Endodermal cell (in vitro differentiated cells): ENCODE measurements around the gene ABHD8. TPM values are rescaled to one million over a fixed set of nuclear protein-coding genes. Genes with fewer than 3 reads are reported as not detected.

Experiments used
- DNase-seq: peaks from one replicate; pipeline ENCODE4 v3.0.0-alpha.2; 2017
- H3K27ac ChIP-seq: 2 replicates; pipeline ENCODE4 v1.5.1; 2013; ENCODE audit warnings: mild to moderate bottlenecking, low read depth, low read length, moderate library complexity
- H3K27me3 ChIP-seq: 2 replicates; pipeline ENCODE4 v1.6.1; 2013; ENCODE audit warnings: mild to moderate bottlenecking, low read length, moderate library complexity; ENCODE audit not compliant: insufficient read depth, control insufficient read depth, poor library complexity, severe bottlenecking
- H3K36me3 ChIP-seq: 2 replicates; pipeline ENCODE4 v1.7.0; 2013; ENCODE audit warnings: mild to moderate bottlenecking, low read length, moderate library complexity; ENCODE audit not compliant: control insufficient read depth, insufficient read depth
- H3K4me1 ChIP-seq: one replicate; pipeline ENCODE4 v1.7.0; 2013; ENCODE audit warnings: low read length; ENCODE audit not compliant: control insufficient read depth, insufficient read depth
- H3K4me3 ChIP-seq: 2 replicates; pipeline ENCODE4 v1.5.1; 2013; ENCODE audit warnings: mild to moderate bottlenecking, low read length, moderate library complexity
- H3K9ac ChIP-seq: 2 replicates; pipeline ENCODE4 v1.6.1; 2013; ENCODE audit warnings: mild to moderate bottlenecking, low read length, moderate library complexity; ENCODE audit not compliant: poor library complexity, severe bottlenecking; ENCODE audit errors: extremely low read depth
- H3K9me3 ChIP-seq: 2 replicates; pipeline ENCODE4 v1.6.1; 2013; ENCODE audit warnings: mild to moderate bottlenecking, low read length, moderate library complexity; ENCODE audit not compliant: control insufficient read depth
- H3K27ac Mint-ChIP-seq: 2 replicates; pipeline ENCODE4 v1.8.0; 2020; ENCODE audit warnings: mixed read lengths
- H3K27me3 Mint-ChIP-seq: 2 replicates; pipeline ENCODE4 v1.8.0; 2021; ENCODE audit warnings: mild to moderate bottlenecking, mixed read lengths; ENCODE audit not compliant: insufficient read depth
- H3K36me3 Mint-ChIP-seq: 2 replicates; pipeline ENCODE4 v1.8.0; 2020; ENCODE audit warnings: low read depth, mixed read lengths
- H3K4me1 Mint-ChIP-seq: 2 replicates; pipeline ENCODE4 v1.8.0; 2020; ENCODE audit warnings: mixed read lengths
- H3K4me3 Mint-ChIP-seq: 2 replicates; pipeline ENCODE4 v1.8.0; 2020; ENCODE audit warnings: mild to moderate bottlenecking, moderate library complexity, mixed read lengths
- H3K9me3 Mint-ChIP-seq: 2 replicates; pipeline ENCODE4 v1.8.0; 2020; ENCODE audit warnings: mild to moderate bottlenecking, mixed read lengths
- CTCF ChIP-seq: fragments of 200-600 bp; sonication (generic); conservative IDR thresholded peaks from 2 replicates; pipeline ENCODE4 v1.5.0; 2021; ENCODE audit warnings: antibody characterized with exemption, mild to moderate bottlenecking
- WGBS, 2 experiments: methylation state at CpG; one replicate each; pipeline versions ENCODE4 v1.1.5 to v1.1.7; 2013; ENCODE audit warnings: missing lambda C conversion rate in 2 of 2, mixed read lengths in 1 of 2; ENCODE audit not compliant: insufficient coverage in 1 of 2, insufficient read length in 1 of 2; 5-methylcytosine and 5-hydroxymethylcytosine counted together
- total RNA-seq, 2 donors: library from RNA; stranded (reverse); fragmentation: NEBNext Ultra II Directional in 1 of 2; extraction: Animal tissue kit (Norgen Biotek cat#: 25700) in 1 of 2; gene quantifications; 2 replicates in 1 of 2; 3 replicates in 1 of 2; pipeline ENCODE4 v1.2.1, GENCODE V29; 2021

Gene ABHD8
- total RNA-seq, 2 donors from 2014 or later = 11.6 to 21.1 TPM

GRCh38 chr19:17268754-17269153, 34.5 kb downstream of the ABHD8 start:
- H3K27me3 ChIP-seq = no peaks in the 10 kb centered on the region
- H3K4me1 ChIP-seq = no peaks in the 10 kb centered on the region
- H3K36me3 Mint-ChIP-seq = peaks cover 27% of the 10 kb centered on the region
- H3K4me1 Mint-ChIP-seq = peaks cover 7% of the 10 kb centered on the region
- H3K9ac ChIP-seq = no peak overlapping the region
- H3K36me3 ChIP-seq = peaks cover 27% of the 10 kb centered on the region
- TF ChIP-seq CTCF = no peak
- WGBS, 2 experiments = 92 to 97% methylated on average over 11 to 13 of the region's 13 CpGs
- H3K9me3 Mint-ChIP-seq = no peaks in the 10 kb centered on the region
- no peaks in the 10 kb centered on the region for H3K9me3 ChIP-seq
- no peak for DNase-seq
- H3K27me3 Mint-ChIP-seq = no peaks in the 10 kb centered on the region
- peak overlapping the region; percentile 98 for H3K4me3 ChIP-seq
- H3K4me3 Mint-ChIP-seq = peak overlapping the region; percentile 93
- H3K27ac Mint-ChIP-seq = peak overlapping the region; percentile 94
- no peak overlapping the region for H3K27ac ChIP-seq

- Mint-ChIP-seq H3K36me3 (peaks cover 20% of the 10 kb centered on the region), H3K27ac (peak within 1 kb of the TSS; percentile 94), H3K4me3 (peak within 1 kb of the TSS; percentile 93), H3K9me3 (no peaks in the 10 kb centered on the region), H3K27me3 (no peaks in the 10 kb centered on the region), H3K4me1 (peaks cover 7% of the 10 kb centered on the region)
- no peak for TF ChIP-seq CTCF
- Histone ChIP-seq H3K9ac (peak within 1 kb of the TSS; percentile 72), H3K27ac (peak within 1 kb of the TSS; percentile 21), H3K36me3 (peaks cover 26% of the 10 kb centered on the region), H3K4me3 (peak within 1 kb of the TSS; percentile 98), H3K9me3 (no peaks in the 10 kb centered on the region), H3K4me1 (no peaks in the 10 kb centered on the region), H3K27me3 (no peaks in the 10 kb centered on the region)
- WGBS, 2 experiments = 1% methylated on average over 19 to 27 of the region's 27 CpGs
- peak; percentile 99 for DNase-seq
Measured at GRCh38 chr19:17266975-17267788, 36.0 kb downstream of the ABHD8 start, which contains the start of gene BABAM1. BABAM1 (plus strand) TSS chr19:17267443; CDS start chr19:17268807, 1,364 bp downstream.

GRCh38 chr19:17266589-17266974, 36.6 kb downstream of the ABHD8 start:
- Mint-ChIP-seq H3K4me3 (peak overlapping the region; percentile 93), H3K4me1 (peaks cover 7% of the 10 kb centered on the region), H3K27ac (peak overlapping the region; percentile 60), H3K27me3 (no peaks in the 10 kb centered on the region), H3K9me3 (no peaks in the 10 kb centered on the region), H3K36me3 (peaks cover 17% of the 10 kb centered on the region)
- Histone ChIP-seq H3K27ac (no peak overlapping the region), H3K36me3 (peaks cover 21% of the 10 kb centered on the region), H3K27me3 (no peaks in the 10 kb centered on the region), H3K4me1 (no peaks in the 10 kb centered on the region), H3K4me3 (no peak overlapping the region), H3K9ac (no peak overlapping the region), H3K9me3 (no peaks in the 10 kb centered on the region)
- TF ChIP-seq CTCF = no peak
- DNase-seq = no peak
- 92 to 98% methylated on average over 7 to 12 of the region's 12 CpGs for WGBS, 2 experiments
